Midbrain (tissue), 1 donor: ENCODE data around the gene AMER1.
A peak's percentile ranks its signal among the peaks of the same experiment; 100 is the strongest.
"Not testable (repeated sequence)": the region's sequence is repeated elsewhere in the genome, so short reads cannot be mapped to it uniquely, and the experiment has no call there.

Source experiments
- DNase-seq: peaks from one replicate; lab custom pipeline; 2025; lab: John Stamatoyannopoulos, UW

The AMER1 gene

DNA sequence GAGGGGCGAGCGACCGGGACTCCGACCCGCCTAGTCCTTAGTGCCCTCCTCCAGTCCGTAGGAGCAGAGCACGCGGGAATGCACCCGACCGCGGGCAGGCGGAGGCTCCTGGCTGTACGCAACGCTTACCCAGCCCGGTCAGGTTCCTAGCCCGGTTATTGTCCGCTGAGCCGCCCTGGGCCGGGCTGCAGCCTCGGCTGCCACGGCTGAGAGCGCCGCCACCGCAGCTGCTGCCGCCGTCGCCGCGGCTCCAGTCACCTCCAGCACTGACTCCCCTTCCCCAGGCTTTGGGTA is at the start of gene AMER1:
AMER1 (minus strand) TSS at position 268 of the 294 bp plus-strand sequence. CDS start 12,422 bp downstream, outside the sequence.
- no peak for DNase-seq

- DNase-seq = no peak
These were observed 24.8 kb upstream of the AMER1 start, which contains the start of gene ASB12 for GRCh38 chrX:64230123-64230970. Gene ASB12 (minus strand): TSS chrX:64230607. CDS start chrX:64225650, 4,957 bp downstream.

GRCh38 chrX:64229154-64229553 is 23.6 kb upstream of the AMER1 start:
- no peak for DNase-seq

DNA sequence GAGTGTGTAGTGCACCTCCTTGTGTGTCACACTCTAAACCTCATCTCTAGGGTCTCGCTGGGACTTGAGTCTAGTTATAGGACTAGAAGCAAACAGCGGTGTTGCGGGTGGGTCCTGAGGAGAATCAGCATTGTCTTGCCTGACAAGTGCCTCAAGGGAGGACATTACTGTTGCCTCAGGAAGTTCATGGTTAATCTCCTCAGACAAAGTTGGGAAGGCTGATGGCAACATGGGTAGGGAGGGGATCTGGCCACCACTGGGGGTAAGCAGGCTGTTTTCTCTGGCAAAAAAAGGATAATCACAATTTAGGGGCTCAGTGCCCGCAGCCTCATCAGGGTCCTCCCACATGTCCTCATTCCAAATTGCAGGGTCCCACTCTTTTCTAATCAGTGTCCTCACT is 12.5 kb upstream of the AMER1 start:
- no peak for DNase-seq

DNA sequence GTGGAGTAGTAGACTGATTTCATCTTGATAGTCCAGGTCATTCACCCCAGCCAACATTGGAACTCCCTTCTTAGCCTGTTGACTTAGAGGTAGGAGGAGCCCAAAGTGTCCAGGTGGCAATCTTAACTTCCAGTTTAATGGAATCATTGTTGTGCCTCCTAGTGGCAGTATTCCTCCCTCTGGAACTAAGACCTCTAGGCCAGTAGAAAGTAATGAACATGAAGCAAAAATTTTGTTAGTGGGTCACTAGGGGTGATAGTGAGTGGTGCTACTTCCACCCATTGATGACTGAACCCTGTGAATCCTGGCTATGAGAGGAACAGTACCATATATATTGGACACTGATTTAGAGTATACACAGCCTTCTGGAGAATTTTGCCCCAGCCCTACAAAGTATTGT is 8.5 kb upstream of the AMER1 start:
- DNase-seq = not testable (repeated sequence)

- DNase-seq = no peak
These were observed 1.2 kb upstream of the AMER1 start for GRCh38 chrX:64206556-64207162.

GRCh38 chrX:64205735-64206501 is 410 bp upstream of the AMER1 start:
- DNase-seq = peak; percentile 92

DNA sequence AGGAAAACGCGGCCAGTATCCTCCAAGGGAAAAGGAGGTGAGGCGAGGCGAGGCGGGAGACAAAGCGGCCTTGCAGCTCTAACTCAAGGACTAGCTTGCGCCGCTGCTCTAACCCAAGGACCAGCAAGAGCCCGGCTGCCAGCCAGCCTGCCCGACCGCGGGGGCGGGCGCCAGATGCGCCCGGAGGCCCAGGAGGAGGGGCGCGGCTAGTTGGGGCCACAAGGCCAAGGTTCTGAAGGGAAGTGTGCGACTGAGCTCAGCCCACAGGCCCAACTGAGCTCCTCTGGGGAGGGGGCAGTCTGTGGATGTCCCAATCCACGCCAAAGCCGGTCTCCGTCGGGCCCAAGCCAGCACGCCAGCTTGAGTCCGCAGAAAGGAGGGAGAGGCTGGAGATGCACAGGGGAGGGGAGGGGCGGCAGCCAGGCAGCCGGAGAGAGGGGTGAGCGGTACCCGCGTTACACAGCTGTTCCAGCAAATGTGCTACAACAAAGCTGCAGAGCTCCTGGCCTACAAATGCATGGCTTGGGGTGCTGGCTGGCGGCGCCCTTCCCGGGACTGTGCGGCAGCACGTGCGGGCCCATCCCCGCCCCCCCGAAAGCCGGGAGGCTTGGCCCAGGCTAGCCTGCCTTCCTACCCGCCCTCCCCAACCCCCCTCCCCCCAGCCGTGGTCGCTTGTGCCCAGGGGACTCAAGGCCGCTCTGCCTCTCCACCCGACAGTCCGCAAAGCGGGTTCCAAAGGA is 637 bp downstream of the AMER1 start:
- peak; percentile 33 for DNase-seq

DNA sequence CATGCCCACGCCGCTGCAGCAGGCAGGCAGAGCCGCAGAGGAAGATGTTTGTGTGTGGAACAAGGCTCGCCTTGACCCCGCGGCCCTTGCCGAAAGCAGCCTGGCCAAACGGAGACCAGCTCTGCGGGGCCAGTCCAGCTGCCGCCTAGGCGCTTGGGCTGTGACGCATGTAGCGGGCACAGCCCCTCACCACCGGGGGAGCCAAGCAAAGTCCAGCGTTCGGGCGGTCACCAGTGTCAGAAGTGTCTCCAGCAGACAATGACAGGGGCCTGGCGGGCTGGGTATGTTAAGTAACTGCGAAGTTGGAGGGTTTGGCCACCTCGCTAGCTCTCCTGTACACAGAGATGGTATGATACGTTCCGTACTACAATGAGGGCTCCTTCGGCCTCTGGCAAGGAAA is 1.3 kb downstream of the AMER1 start:
- DNase-seq = no peak

- no peak for DNase-seq
These were observed 2.6 kb downstream of the AMER1 start for GRCh38 chrX:64202808-64203325.

- DNase-seq = no peak
These were observed 7.5 kb downstream of the AMER1 start for GRCh38 chrX:64198036-64198435.

DNA sequence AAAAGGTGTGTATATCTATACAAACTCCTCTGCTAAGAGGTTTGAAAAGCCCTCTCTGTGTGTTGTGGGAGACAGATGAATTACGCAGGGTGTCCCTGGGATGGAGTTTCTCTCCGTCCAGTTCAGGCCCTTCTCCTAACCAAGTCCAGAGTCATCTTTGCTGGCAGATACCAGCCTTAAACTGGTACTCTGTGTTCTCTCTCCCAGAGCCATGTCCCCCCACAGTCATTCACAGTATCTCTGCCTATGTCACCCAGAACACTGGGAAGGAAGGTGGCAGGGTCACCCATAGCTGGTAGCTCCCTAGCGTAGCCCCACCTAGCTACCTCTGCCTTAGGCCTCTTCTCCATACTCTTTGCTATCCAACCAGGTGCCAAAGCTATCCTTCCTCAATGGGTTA is 8.9 kb downstream of the AMER1 start:
- DNase-seq = no peak

DNA sequence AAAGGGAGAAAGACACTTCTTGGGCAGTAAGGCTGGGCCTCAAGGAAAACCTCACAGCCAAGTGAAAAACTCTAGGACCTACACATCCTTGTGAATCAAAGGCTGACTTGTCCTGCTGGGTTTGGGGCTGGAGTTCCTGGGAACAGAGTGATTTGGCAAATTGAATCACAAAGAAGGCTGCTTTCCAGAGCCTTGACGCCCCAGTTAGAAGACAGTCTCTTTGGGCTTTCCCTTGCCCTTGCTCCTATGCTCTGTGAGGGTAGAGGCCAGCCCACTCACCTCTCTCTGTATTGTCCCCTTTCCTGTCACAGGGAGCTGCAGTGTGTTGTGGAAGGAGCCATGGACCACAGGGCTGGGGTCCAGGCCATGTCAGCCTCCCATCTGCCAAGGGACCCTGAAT is 9.6 kb downstream of the AMER1 start:
- DNase-seq = no peak

- DNase-seq = no peak
These were observed 12.8 kb downstream of the AMER1 start for GRCh38 chrX:64192673-64193072.

GRCh38 chrX:64192040-64192439 is 13.5 kb downstream of the AMER1 start:
- DNase-seq = no peak

- DNase-seq = no peak
These were observed 14.1 kb downstream of the AMER1 start for GRCh38 chrX:64191281-64192010.

DNA sequence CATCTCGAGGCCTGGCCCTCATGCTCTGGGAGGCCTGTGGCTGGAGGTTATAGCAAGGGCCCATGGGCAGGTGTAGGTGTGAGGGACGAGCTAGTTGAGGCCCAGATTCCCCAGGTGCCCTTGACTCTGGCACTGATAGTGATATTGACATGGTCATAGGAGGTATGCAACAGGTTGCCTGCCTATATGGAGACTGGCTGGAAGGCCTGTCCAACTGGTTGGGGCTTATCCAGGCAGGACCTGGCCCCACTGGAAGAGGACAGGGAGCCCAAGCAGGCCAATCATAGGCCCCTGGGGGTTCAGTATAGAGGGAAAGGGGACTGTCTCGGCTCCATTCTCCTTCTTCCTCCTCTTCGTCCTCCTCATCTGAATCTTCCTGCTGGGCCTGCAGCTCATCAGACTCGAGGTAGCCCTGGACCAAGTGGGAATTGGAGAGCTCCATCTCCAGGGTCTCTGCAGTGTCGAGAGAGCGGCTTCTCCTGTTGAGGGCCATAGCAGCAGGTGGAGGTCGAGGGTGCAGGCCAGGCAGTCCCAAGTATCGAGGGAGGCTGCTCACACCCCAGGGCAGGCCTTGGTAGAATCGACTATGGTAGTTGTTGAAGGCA is 15.3 kb downstream of the AMER1 start:
- DNase-seq = no peak

DNA sequence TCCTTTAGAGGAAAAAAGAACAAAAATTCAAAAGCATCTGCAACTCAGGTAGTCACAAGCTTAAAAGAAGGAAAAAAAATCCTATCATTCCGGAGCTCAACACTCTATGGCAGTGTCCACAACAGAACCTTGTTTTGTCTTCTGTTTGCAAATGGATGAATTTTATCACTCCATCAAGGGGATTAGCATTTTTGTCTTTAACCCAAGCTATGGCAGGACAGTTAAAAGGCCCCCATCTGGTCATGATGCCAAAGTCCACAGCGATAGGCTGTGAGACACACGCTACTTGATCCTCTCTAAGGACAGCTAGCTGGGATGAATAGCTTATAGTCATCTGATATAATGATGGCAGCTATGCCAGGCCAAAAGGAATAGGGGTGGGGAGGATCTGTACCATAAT is 16.6 kb downstream of the AMER1 start:
- no peak for DNase-seq

GRCh38 chrX:64187762-64188150 is 17.8 kb downstream of the AMER1 start:
- DNase-seq = no peak

GRCh38 chrX:64186974-64187761 is 18.3 kb downstream of the AMER1 start:
- DNase-seq = no peak
